ENCODE results near the gene RASD1. TPM values are rescaled to one million over a fixed set of nuclear protein-coding genes. Genes with fewer than 3 reads are reported as not detected.

The RASD1 gene
- polyA plus RNA-seq, 1 of the 3 experiments (the other 2 are of a cell fraction), result 0.43 TPM

DNA sequence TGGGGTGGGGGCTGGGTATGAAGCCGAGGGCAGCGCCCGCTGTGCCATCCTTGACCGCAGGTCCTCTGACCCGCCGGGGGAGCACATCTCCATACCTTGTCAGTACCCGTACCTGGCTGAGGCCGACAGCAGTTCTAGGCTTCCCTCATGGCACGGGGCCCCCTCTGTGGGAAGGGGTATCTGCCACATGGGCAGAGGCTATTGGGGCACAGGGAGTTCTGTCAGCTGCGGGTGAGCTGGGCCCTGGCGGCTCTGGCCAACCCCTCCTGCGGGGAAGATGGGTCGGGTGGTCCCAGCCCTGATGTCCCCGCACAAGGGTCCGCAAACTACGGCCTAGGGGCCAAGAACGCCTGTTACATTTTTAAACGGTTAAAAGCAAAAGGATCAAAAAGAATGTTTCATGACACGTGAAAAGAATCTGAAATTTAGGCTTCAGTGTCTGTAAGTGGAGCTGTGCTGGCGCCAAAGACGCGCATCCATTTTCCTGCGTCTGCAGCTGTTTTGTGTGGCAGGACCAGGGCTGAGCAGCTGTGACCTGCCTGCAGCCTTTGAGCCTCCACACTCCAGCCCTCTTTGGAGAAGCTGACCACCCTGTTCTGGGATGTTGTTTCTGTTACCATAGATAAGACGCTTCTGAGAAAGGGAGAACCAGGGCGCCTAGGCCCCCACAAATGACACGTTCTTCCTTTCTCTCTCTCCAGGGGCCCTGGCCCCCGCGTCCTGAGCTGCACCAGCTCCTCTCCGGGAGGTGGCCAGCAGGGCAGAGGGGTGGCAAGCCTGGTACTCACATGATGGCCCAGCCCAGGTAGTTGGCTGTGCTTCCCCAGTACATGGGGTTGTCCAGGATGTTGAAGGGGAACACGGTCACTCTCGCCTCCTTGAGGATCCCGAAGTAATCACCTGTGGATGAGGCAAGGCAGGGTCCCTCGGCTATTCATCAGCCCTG is 12.7 kb upstream of the RASD1 start:
- Histone ChIP-seq H3K4me1 (ENCODE audit: control insufficient read depth in 1 of 2, insufficient read depth in 2 of 2, low read depth in 1 of 2, low read length in 1 of 2) (peaks cover 6 to 23% of the 10 kb centered on the region in 2 experiments; a peak in 2 of 4 replicates), H3K9me3 (no peaks in the 10 kb centered on the region), H3K4me3 (ENCODE audit: low read depth in 2 of 2, low read length in 1 of 2) (no peak overlapping the region), H3K36me3 (replicated peaks in 1 of 2; ENCODE audit: control insufficient read depth in 1 of 2, insufficient read depth in 2 of 2, low read length in 1 of 2) (no peaks in the 10 kb centered on the region), H3K4me2 (no peak overlapping the region), H3F3A (replicated peaks; ENCODE audit: insufficient read depth) (no peaks in the 10 kb centered on the region), H3K9ac (no peak overlapping the region), H3K27ac (ENCODE audit: low read depth in 2 of 2, low read length in 1 of 2) (no peak overlapping the region), H3K79me2 (ENCODE audit: insufficient read depth) (no peaks in the 10 kb centered on the region), H3K9me2 (no peaks in the 10 kb centered on the region), H4K20me1 (ENCODE audit: insufficient read depth) (peaks cover 26% of the 10 kb centered on the region; the same call in 1 of the 2 replicates), H2AFZ (ENCODE audit: low read depth) (no peak overlapping the region), H3K27me3 (ENCODE audit: insufficient read depth) (no peaks in the 10 kb centered on the region)
- ChIA-PET POLR2A (no interaction called here), CTCF (interaction anchor here (4.7 kb wide), 1 partner anchor 12 kb away, joined by 31 read pairs; the partner anchor contains the start of gene RASD1)
- no peak for TF ChIP-seq SMC3 (IDR thresholded peaks at IDR 0.05; ENCODE audit: low read depth, low read length)
- TF ChIP-seq JUND (IDR thresholded peaks at IDR 0.05), result no peak
- TF ChIP-seq, protein P1, sequence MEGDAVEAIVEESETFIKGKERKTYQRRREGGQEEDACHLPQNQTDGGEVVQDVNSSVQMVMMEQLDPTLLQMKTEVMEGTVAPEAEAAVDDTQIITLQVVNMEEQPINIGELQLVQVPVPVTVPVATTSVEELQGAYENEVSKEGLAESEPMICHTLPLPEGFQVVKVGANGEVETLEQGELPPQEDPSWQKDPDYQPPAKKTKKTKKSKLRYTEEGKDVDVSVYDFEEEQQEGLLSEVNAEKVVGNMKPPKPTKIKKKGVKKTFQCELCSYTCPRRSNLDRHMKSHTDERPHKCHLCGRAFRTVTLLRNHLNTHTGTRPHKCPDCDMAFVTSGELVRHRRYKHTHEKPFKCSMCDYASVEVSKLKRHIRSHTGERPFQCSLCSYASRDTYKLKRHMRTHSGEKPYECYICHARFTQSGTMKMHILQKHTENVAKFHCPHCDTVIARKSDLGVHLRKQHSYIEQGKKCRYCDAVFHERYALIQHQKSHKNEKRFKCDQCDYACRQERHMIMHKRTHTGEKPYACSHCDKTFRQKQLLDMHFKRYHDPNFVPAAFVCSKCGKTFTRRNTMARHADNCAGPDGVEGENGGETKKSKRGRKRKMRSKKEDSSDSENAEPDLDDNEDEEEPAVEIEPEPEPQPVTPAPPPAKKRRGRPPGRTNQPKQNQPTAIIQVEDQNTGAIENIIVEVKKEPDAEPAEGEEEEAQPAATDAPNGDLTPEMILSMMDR (IDR thresholded peaks at IDR 0.05), result no peak
- no peak for DNase-seq
- 95% methylated on average over 31 of the region's 33 CpGs for WGBS (ENCODE audit: low lambda C conversion rate)

DNA sequence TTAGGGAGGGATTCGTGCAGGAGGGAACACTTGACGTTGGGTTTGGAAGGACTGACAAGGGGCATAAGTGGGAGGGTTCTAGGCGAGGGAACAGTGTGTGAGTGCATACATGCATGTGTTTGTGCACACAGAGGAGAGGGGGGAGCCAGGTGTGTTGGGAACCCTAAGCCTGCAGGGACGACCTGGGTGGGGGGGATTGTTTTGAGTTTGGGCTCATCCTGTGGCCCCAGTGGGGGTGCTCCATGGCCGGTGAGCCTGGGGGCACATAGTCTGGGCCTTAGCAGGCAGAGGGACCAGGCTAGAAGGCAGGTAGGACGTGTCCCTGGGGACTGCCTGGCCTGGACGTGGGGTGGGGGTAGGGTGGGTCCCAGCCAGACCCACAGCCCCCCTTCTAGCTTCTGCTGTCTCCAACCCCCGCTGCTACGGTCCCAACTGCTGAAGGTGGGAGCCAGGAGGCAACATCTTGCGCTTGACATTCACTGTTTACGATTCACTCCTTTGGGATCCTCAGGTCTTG is 11.9 kb upstream of the RASD1 start:
- no peaks in the 10 kb centered on the region for H3K9me2 ChIP-seq
- H3K4me1 ChIP-seq (ENCODE audit: control insufficient read depth in 1 of 2, insufficient read depth in 2 of 2, low read depth in 1 of 2, low read length in 1 of 2), result peaks cover 6 to 23% of the 10 kb centered on the region in 2 experiments; a peak in 2 of 4 replicates
- no peak overlapping the region for H3K4me3 ChIP-seq (ENCODE audit: low read depth in 2 of 2, low read length in 1 of 2)
- no peak overlapping the region for H3K9ac ChIP-seq
- ChIA-PET CTCF (interaction anchor here (1.8 to 4.7 kb wide), 4 partner anchors 11 to 153 kb away, joined by 5 to 31 read pairs (median 14); partner anchors contain the start of gene RASD1), POLR2A (no interaction called here)
- peaks cover 21% of the 10 kb centered on the region; the same call in 1 of the 2 replicates for H4K20me1 ChIP-seq (ENCODE audit: insufficient read depth)
- TF ChIP-seq, protein P2, sequence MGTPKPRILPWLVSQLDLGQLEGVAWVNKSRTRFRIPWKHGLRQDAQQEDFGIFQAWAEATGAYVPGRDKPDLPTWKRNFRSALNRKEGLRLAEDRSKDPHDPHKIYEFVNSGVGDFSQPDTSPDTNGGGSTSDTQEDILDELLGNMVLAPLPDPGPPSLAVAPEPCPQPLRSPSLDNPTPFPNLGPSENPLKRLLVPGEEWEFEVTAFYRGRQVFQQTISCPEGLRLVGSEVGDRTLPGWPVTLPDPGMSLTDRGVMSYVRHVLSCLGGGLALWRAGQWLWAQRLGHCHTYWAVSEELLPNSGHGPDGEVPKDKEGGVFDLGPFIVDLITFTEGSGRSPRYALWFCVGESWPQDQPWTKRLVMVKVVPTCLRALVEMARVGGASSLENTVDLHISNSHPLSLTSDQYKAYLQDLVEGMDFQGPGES (IDR thresholded peaks at IDR 0.05; ENCODE audit: low read depth, low read length), result no peak
- TF ChIP-seq, protein P3, sequence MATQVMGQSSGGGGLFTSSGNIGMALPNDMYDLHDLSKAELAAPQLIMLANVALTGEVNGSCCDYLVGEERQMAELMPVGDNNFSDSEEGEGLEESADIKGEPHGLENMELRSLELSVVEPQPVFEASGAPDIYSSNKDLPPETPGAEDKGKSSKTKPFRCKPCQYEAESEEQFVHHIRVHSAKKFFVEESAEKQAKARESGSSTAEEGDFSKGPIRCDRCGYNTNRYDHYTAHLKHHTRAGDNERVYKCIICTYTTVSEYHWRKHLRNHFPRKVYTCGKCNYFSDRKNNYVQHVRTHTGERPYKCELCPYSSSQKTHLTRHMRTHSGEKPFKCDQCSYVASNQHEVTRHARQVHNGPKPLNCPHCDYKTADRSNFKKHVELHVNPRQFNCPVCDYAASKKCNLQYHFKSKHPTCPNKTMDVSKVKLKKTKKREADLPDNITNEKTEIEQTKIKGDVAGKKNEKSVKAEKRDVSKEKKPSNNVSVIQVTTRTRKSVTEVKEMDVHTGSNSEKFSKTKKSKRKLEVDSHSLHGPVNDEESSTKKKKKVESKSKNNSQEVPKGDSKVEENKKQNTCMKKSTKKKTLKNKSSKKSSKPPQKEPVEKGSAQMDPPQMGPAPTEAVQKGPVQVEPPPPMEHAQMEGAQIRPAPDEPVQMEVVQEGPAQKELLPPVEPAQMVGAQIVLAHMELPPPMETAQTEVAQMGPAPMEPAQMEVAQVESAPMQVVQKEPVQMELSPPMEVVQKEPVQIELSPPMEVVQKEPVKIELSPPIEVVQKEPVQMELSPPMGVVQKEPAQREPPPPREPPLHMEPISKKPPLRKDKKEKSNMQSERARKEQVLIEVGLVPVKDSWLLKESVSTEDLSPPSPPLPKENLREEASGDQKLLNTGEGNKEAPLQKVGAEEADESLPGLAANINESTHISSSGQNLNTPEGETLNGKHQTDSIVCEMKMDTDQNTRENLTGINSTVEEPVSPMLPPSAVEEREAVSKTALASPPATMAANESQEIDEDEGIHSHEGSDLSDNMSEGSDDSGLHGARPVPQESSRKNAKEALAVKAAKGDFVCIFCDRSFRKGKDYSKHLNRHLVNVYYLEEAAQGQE (IDR thresholded peaks at IDR 0.05; ENCODE audit: low read depth, low read length), result no peak
- TF ChIP-seq NRF1 (IDR thresholded peaks at IDR 0.05; ENCODE audit: low read depth, low read length), result no peak
- 85% methylated on average over 10 of the region's 11 CpGs for WGBS (ENCODE audit: low lambda C conversion rate)
- no peak for DNase-seq
- no peaks in the 10 kb centered on the region for H3K27me3 ChIP-seq (ENCODE audit: insufficient read depth)
- H3F3A ChIP-seq (replicated peaks; ENCODE audit: insufficient read depth), result no peaks in the 10 kb centered on the region
- H3K36me3 ChIP-seq (replicated peaks in 1 of 2; ENCODE audit: control insufficient read depth in 1 of 2, insufficient read depth in 2 of 2, low read length in 1 of 2), result no peaks in the 10 kb centered on the region
- H3K4me2 ChIP-seq, result no peak overlapping the region
- H3K27ac ChIP-seq (ENCODE audit: low read depth in 2 of 2, low read length in 1 of 2), result no peak overlapping the region
- no peaks in the 10 kb centered on the region for H3K79me2 ChIP-seq (ENCODE audit: insufficient read depth)
- H3K9me3 ChIP-seq, result no peaks in the 10 kb centered on the region
- H2AFZ ChIP-seq (ENCODE audit: low read depth), result no peak overlapping the region

Data from SK-N-SH (cell line).